ENCODE measurements around the gene USP28. TPM values are rescaled to one million over a fixed set of nuclear protein-coding genes. Genes with fewer than 3 reads are reported as not detected.

USP28 gene
- polyA plus RNA-seq, 1 experiment, result 22.6 TPM

DNA sequence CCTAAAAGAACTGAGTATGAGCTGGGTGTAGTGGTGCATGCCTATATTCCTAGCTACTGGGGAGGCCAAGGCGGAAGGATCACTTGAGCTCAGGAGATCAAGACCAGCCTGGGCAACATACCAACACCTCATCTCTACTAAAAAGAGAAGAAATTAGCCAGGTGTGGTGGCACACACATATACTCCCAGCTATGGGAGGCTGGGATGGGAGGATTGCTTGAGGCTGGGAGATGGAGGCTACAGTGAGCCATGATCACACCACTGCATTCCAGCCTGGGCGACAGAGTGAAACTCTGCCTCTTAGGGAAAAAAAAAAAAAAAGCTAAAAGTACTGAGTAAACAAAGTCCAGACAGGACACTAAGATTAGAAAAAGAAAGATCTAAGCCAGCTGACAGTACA, 25.8 kb upstream of the USP28 start:
- DNase-seq (ENCODE audit: low read depth), result no peak
- H3K36me3 ChIP-seq (ENCODE audit: control insufficient read depth, insufficient read depth, low read length), result no peaks in the 10 kb centered on the region
- ChIA-PET CTCF (interaction anchor here (1.8 kb wide), 1 partner anchor 360 kb away, joined by 12 read pairs; no protein-coding TSS in a partner anchor), POLR2A (no interaction called here)
- H3K27me3 ChIP-seq (ENCODE audit: control insufficient read depth, insufficient read depth, low read length), result peaks cover 6% of the 10 kb centered on the region
- no peak overlapping the region for H3K4me3 ChIP-seq (ENCODE audit: low read depth, low read length)
- no peak for TF ChIP-seq CTCF (IDR thresholded peaks at IDR 0.05; ENCODE audit: insufficient read depth, low read depth, low read length)

- H3K36me3 ChIP-seq (ENCODE audit: control insufficient read depth, insufficient read depth, low read length), result no peaks in the 10 kb centered on the region
- CTCF ChIA-PET, result interaction anchor here (0.5 to 7.0 kb wide), 20 partner anchors 8 to 1486 kb away, joined by 3 to 213 read pairs (median 4); partner anchors contain the start of gene HTR3B
- TF ChIP-seq CTCF (IDR thresholded peaks at IDR 0.05; ENCODE audit: insufficient read depth, low read depth, low read length), result peak; percentile 80
- H3K27me3 ChIP-seq (ENCODE audit: control insufficient read depth, insufficient read depth, low read length), result peaks cover 4% of the 10 kb centered on the region
- POLR2A ChIA-PET, result interaction anchor here (0.7 kb wide), 1 partner anchor 9 kb away, joined by 7 read pairs; no protein-coding TSS in a partner anchor
- H3K4me3 ChIP-seq (ENCODE audit: low read depth, low read length), result no peak overlapping the region
- DNase-seq (ENCODE audit: low read depth), result no peak
Observed at GRCh38 chr11:113896156-113896879, 20.9 kb upstream of the USP28 start.

- H3K36me3 ChIP-seq (ENCODE audit: control insufficient read depth, insufficient read depth, low read length), result no peaks in the 10 kb centered on the region
- TF ChIP-seq CTCF (IDR thresholded peaks at IDR 0.05; ENCODE audit: insufficient read depth, low read depth, low read length), result no peak
- ChIA-PET POLR2A (interaction anchor here (0.7 kb wide), 1 partner anchor 8 kb away, joined by 7 read pairs; no protein-coding TSS in a partner anchor), CTCF (interaction anchor here (0.6 to 7.0 kb wide), 16 partner anchors 9 to 1485 kb away, joined by 3 to 213 read pairs (median 5); partner anchors contain the start of gene HTR3B)
- H3K27me3 ChIP-seq (ENCODE audit: control insufficient read depth, insufficient read depth, low read length), result peaks cover 4% of the 10 kb centered on the region
- DNase-seq (ENCODE audit: low read depth), result no peak
- no peak overlapping the region for H3K4me3 ChIP-seq (ENCODE audit: low read depth, low read length)
Observed at GRCh38 chr11:113895367-113896155, 20.2 kb upstream of the USP28 start.

DNA sequence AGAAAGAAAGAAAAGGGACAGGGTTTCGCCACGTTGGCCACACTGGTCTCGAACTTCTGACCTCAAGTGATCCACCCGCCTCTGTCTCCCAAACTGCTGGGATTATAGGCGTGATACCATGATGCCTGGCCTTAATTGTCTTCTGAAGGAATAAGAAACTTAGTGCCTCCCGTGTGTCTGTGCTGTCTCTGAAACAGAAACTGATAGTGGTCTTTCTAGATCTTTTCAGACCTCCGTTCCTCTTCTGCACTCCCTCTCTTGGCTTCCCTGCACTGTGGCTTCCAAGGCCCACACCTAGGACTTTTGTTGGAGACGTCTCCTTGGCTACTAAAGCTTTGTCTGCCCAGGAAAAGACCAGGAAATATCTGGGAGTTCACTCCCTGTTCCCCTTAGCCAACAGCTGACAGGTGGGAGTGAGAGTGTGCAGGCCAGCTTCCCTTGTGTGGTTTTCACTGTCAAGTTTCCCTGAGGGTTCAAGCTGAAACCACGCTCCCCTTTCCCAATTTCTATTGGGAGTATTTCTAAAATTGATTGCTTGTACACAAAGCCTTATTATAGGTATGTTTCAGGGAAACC, 19.1 kb upstream of the USP28 start:
- POLR2A ChIA-PET, result no interaction called here
- no peak for TF ChIP-seq CTCF (IDR thresholded peaks at IDR 0.05; ENCODE audit: insufficient read depth, low read depth, low read length)
- DNase-seq (ENCODE audit: low read depth), result no peak
- CTCF ChIA-PET, result interaction anchor here (2.7 to 7.0 kb wide), 3 partner anchors 11 to 367 kb away, joined by 23 to 213 read pairs (median 36); partner anchors contain the start of gene HTR3B
- H3K27me3 ChIP-seq (ENCODE audit: control insufficient read depth, insufficient read depth, low read length), result peaks cover 4% of the 10 kb centered on the region
- no peaks in the 10 kb centered on the region for H3K36me3 ChIP-seq (ENCODE audit: control insufficient read depth, insufficient read depth, low read length)
- H3K4me3 ChIP-seq (ENCODE audit: low read depth, low read length), result no peak overlapping the region

DNA sequence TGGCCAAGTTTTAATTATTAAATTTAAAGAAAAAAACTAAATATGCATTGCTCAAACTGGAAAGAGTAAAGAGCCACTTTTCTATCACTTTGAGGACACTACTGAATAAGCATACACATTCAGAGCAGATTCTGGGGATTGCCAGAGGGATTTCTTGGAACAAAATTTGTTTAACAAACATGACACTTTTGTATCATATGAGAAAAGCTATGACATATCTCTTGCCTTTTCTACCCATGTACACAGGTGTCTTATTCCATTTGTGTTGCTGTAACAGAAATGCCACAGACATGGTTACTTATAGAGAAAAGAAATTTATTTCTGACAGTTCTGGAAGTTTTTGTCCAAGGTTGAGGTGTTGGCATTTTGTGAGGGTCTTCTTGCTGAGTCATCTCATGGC, 13.5 kb upstream of the USP28 start:
- TF ChIP-seq CTCF (IDR thresholded peaks at IDR 0.05; ENCODE audit: insufficient read depth, low read depth, low read length), result no peak
- ChIA-PET CTCF (interaction anchor here (5.7 kb wide), 1 partner anchor 373 kb away, joined by 33 read pairs; no protein-coding TSS in a partner anchor), POLR2A (no interaction called here)
- Histone ChIP-seq H3K4me3 (ENCODE audit: low read depth, low read length) (no peak overlapping the region), H3K36me3 (ENCODE audit: control insufficient read depth, insufficient read depth, low read length) (no peaks in the 10 kb centered on the region), H3K27me3 (ENCODE audit: control insufficient read depth, insufficient read depth, low read length) (no peaks in the 10 kb centered on the region)
- no peak for DNase-seq (ENCODE audit: low read depth)

All from BJ (cell line).